H9 (cell line): ENCODE measurements around the gene SMC2. TPM values are rescaled to one million over a fixed set of nuclear protein-coding genes. Genes with fewer than 3 reads are reported as not detected.

Experiments
- DNase-seq: peaks from one replicate; pipeline ENCODE4 v3.0.0-alpha.2; 2017
- H2AFZ ChIP-seq: one replicate; pipeline ENCODE4 v1.6.1; 2013; ENCODE audit warnings: mild to moderate bottlenecking, low read length, control low read depth, moderate library complexity
- H2AK5ac ChIP-seq: 2 replicates; pipeline ENCODE4 v1.6.1; 2013; ENCODE audit warnings: low read length, control low read depth, mixed read lengths; ENCODE audit not compliant: insufficient read length
- H2BK120ac ChIP-seq: one replicate; pipeline ENCODE4 v1.6.1; 2013; ENCODE audit warnings: low read depth, mild to moderate bottlenecking, low read length, control low read depth, inconsistent platforms; ENCODE audit not compliant: poor library complexity, severe bottlenecking
- H2BK12ac ChIP-seq: 2 replicates; pipeline ENCODE4 v1.6.1; 2013; ENCODE audit warnings: low read length, control low read depth, mixed read lengths, low read depth; ENCODE audit not compliant: insufficient read length
- H2BK15ac ChIP-seq: 2 replicates; pipeline ENCODE4 v1.6.1; 2013; ENCODE audit warnings: low read depth, low read length, control low read depth
- H2BK20ac ChIP-seq: one replicate; pipeline ENCODE4 v1.6.1; 2013; ENCODE audit warnings: low read depth, mild to moderate bottlenecking, low read length, control low read depth, inconsistent platforms; ENCODE audit not compliant: poor library complexity, severe bottlenecking
- H2BK5ac ChIP-seq: 2 replicates; pipeline ENCODE4 v1.6.1; 2013; ENCODE audit warnings: low read length, control low read depth, mixed read lengths; ENCODE audit not compliant: insufficient read length
- H3K14ac ChIP-seq: 2 replicates; pipeline ENCODE4 v1.6.1; 2013; ENCODE audit warnings: low read length, control low read depth; ENCODE audit not compliant: insufficient read depth
- H3K18ac ChIP-seq: 2 replicates; pipeline ENCODE4 v1.6.1; 2013; ENCODE audit warnings: low read depth, mild to moderate bottlenecking, mixed read lengths, low read length, control low read depth; ENCODE audit not compliant: insufficient read length
- H3K23ac ChIP-seq: 2 replicates; pipeline ENCODE4 v1.6.1; 2013; ENCODE audit warnings: low read length, control low read depth, mixed read lengths, low read depth; ENCODE audit not compliant: insufficient read length
- H3K23me2 ChIP-seq: 2 replicates; pipeline ENCODE4 v1.6.1; 2013; ENCODE audit warnings: low read depth, mild to moderate bottlenecking, mixed read lengths, low read length, control low read depth; ENCODE audit not compliant: insufficient read length, poor library complexity, severe bottlenecking
- H3K27ac ChIP-seq: 2 replicates; pipeline ENCODE4 v1.5.1; 2013; ENCODE audit warnings: low read length, control low read depth, mixed read lengths, low read depth; ENCODE audit not compliant: insufficient read length
- H3K27me3 ChIP-seq: 2 replicates; pipeline ENCODE4 v1.6.1; 2013; ENCODE audit warnings: low read length, control low read depth, inconsistent platforms; ENCODE audit not compliant: insufficient read depth
- H3K4ac ChIP-seq: 2 replicates; pipeline ENCODE4 v1.6.1; 2013; ENCODE audit warnings: low read depth, mild to moderate bottlenecking, control low read depth, inconsistent platforms, low read length, moderate library complexity
- H3K4me1 ChIP-seq: 2 replicates; pipeline ENCODE4 v1.6.1; 2013; ENCODE audit warnings: low read length, control low read depth, inconsistent platforms; ENCODE audit not compliant: insufficient read depth
- H3K4me2 ChIP-seq: 2 replicates; pipeline ENCODE4 v1.6.1; 2013; ENCODE audit warnings: low read length, control low read depth, mixed read lengths; ENCODE audit not compliant: insufficient read length, insufficient read depth
- H3K56ac ChIP-seq: 2 replicates; pipeline ENCODE4 v1.6.1; 2013; ENCODE audit warnings: low read depth, mild to moderate bottlenecking, mixed read lengths, low read length, control low read depth; ENCODE audit not compliant: insufficient read length
- H3K79me1 ChIP-seq: 2 replicates; pipeline ENCODE4 v1.6.1; 2013; ENCODE audit warnings: low read depth, mild to moderate bottlenecking, moderate library complexity, low read length, control low read depth, inconsistent platforms; ENCODE audit not compliant: insufficient read depth, poor library complexity, severe bottlenecking
- H3K79me2 ChIP-seq: 2 replicates; pipeline ENCODE4 v1.6.1; 2013; ENCODE audit warnings: low read length, control low read depth, inconsistent platforms; ENCODE audit not compliant: insufficient read depth
- H3K9ac ChIP-seq: 2 replicates; pipeline ENCODE4 v1.6.1; 2013; ENCODE audit warnings: low read length, control low read depth, mixed read lengths; ENCODE audit not compliant: insufficient read length; ENCODE audit errors: extremely low read depth
- H3K9me3 ChIP-seq: one replicate; pipeline ENCODE4 v1.6.1; 2013; ENCODE audit warnings: low read depth, low read length, inconsistent platforms; ENCODE audit not compliant: control insufficient read depth
- H3T11ph ChIP-seq: one replicate; pipeline ENCODE4 v1.6.1; 2013; ENCODE audit warnings: mild to moderate bottlenecking, low read length, control low read depth, inconsistent platforms
- H4K20me1 ChIP-seq: one replicate; pipeline ENCODE4 v1.6.1; 2013; ENCODE audit not compliant: control insufficient read depth, insufficient read length, insufficient read depth
- H4K5ac ChIP-seq: 2 replicates; pipeline ENCODE4 v1.6.1; 2013; ENCODE audit warnings: low read depth, mild to moderate bottlenecking, mixed read lengths, low read length, control low read depth; ENCODE audit not compliant: insufficient read length
- H4K8ac ChIP-seq: replicated peaks from 2 replicates; pipeline ENCODE4 v1.6.1; 2013; ENCODE audit warnings: low read length, control low read depth, mixed read lengths, low read depth; ENCODE audit not compliant: insufficient read length
- H4K91ac ChIP-seq: 2 replicates; pipeline ENCODE4 v1.6.1; 2013; ENCODE audit warnings: low read depth, mild to moderate bottlenecking, moderate library complexity, mixed read lengths, low read length, control low read depth; ENCODE audit not compliant: insufficient read length
- H3K27ac Mint-ChIP-seq, 3 experiments: 2 replicates in 2 of 3; 3 replicates in 1 of 3; pipeline ENCODE4 v1.8.0; 2020 to 2021; ENCODE audit warnings: mixed read lengths in 3 of 3, mild to moderate bottlenecking in 1 of 3, moderate library complexity in 1 of 3
- H3K27me3 Mint-ChIP-seq: 2 replicates; pipeline ENCODE4 v1.8.0; 2021; ENCODE audit warnings: low read depth, mild to moderate bottlenecking, moderate library complexity, mixed read lengths
- H3K36me3 Mint-ChIP-seq, 3 experiments: 2 replicates in 2 of 3; 3 replicates in 1 of 3; pipeline ENCODE4 v1.8.0; 2020 to 2021; ENCODE audit warnings: low read depth in 3 of 3, mixed read lengths in 3 of 3; ENCODE audit not compliant: insufficient read depth in 1 of 3
- H3K4me1 Mint-ChIP-seq, 2 experiments: 2 replicates each; pipeline ENCODE4 v1.8.0; 2020; ENCODE audit warnings: mixed read lengths in 2 of 2
- H3K4me3 Mint-ChIP-seq, 2 experiments: 2 replicates in 1 of 2; 3 replicates in 1 of 2; pipeline ENCODE4 v1.8.0; 2020 to 2021; ENCODE audit warnings: mild to moderate bottlenecking in 2 of 2, mixed read lengths in 2 of 2, moderate library complexity in 1 of 2
- H3K9me3 Mint-ChIP-seq, 2 experiments: 2 replicates in 1 of 2; 3 replicates in 1 of 2; pipeline ENCODE4 v1.8.0; 2020; ENCODE audit warnings: mild to moderate bottlenecking in 2 of 2, mixed read lengths in 2 of 2, moderate library complexity in 1 of 2
- CTCF ChIP-seq: fragments of 200-600 bp; sonication (generic); conservative IDR thresholded peaks from 3 replicates; pipeline ENCODE4 v1.8.0; 2021; ENCODE audit warnings: antibody characterized with exemption, mild to moderate bottlenecking
- WGBS: extraction: QIAGEN DNeasy Blood & Tissue Kit; methylation state at CpG from one replicate; pipeline ENCODE4 v1.1.7; 2013; ENCODE audit warnings: missing lambda C conversion rate, low lambda C conversion rate, mixed read lengths; ENCODE audit not compliant: insufficient read length; ENCODE audit errors: extremely low coverage; 5-methylcytosine and 5-hydroxymethylcytosine counted together
- total RNA-seq: library from RNA; stranded (reverse); gene quantifications from 2 replicates; pipeline ENCODE4 v1.2.1, GENCODE V29; 2021

Gene SMC2
- total RNA-seq, 1 experiment from 2014 or later, result 47.0 TPM

DNA sequence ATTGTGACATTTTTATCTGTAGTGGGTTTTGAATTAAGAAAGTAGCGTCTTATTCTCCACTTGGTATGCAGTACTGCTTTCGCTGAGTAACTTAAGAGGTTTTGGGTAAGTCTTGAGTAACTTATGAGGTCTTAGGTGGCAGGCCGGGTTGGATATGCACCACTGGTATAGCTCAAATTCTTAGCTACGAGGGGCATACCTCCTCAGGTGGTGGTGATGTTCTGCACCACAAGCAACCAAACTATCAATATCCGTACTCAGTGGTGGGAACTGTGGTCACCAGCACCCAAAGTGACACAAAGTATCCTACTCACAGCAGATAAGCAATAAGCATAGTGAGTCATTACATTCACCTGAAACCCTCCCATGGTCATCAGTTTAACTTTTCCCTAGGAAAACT, 13.7 kb downstream of the SMC2 start:
- Histone ChIP-seq H3K79me2 (no peaks in the 10 kb centered on the region), H3K27ac (no peak overlapping the region), H2AFZ (no peak overlapping the region), H3K4me1 (no peaks in the 10 kb centered on the region), H4K5ac (no peak overlapping the region), H3K4ac (no peak overlapping the region), H3K23me2 (no peaks in the 10 kb centered on the region), H3K9me3 (no peaks in the 10 kb centered on the region), H4K91ac (no peak overlapping the region), H3K56ac (no peak overlapping the region), H2BK12ac (no peak overlapping the region), H3K27me3 (no peaks in the 10 kb centered on the region), H4K20me1 (no peaks in the 10 kb centered on the region), H3K79me1 (no peaks in the 10 kb centered on the region), H3K18ac (no peak overlapping the region), H2AK5ac (no peak overlapping the region), H3K14ac (no peak overlapping the region), H3K4me2 (no peak overlapping the region), H2BK20ac (no peak overlapping the region), H3K23ac (no peak overlapping the region), H2BK15ac (no peak overlapping the region), H2BK120ac (no peak overlapping the region), H2BK5ac (no peak overlapping the region), H4K8ac (no peak overlapping the region), H3T11ph (no peak overlapping the region), H3K9ac (no peak overlapping the region)
- no peak for TF ChIP-seq CTCF
- Mint-ChIP-seq H3K9me3 (no peaks in the 10 kb centered on the region), H3K27me3 (no peaks in the 10 kb centered on the region), H3K36me3 (peaks cover 13 to 67% (median 40%) of the 10 kb centered on the region in 3 experiments; a peak in 6 of 7 replicates), H3K4me3 (no peak overlapping the region), H3K4me1 (no peaks in the 10 kb centered on the region), H3K27ac (no peak overlapping the region)
- DNase-seq, result no peak
- no CpG with 5 or more reads among the region's 5 CpGs for WGBS
